Measurements from ENCODE around the gene BTBD9. TPM values are rescaled to one million over a fixed set of nuclear protein-coding genes. Genes with fewer than 3 reads are reported as not detected.
A peak's percentile ranks its signal among the peaks of the same experiment; 100 is the strongest.

BTBD9 gene
- total RNA-seq, 1 experiment from 2014 or later, result 4.3 TPM

DNA sequence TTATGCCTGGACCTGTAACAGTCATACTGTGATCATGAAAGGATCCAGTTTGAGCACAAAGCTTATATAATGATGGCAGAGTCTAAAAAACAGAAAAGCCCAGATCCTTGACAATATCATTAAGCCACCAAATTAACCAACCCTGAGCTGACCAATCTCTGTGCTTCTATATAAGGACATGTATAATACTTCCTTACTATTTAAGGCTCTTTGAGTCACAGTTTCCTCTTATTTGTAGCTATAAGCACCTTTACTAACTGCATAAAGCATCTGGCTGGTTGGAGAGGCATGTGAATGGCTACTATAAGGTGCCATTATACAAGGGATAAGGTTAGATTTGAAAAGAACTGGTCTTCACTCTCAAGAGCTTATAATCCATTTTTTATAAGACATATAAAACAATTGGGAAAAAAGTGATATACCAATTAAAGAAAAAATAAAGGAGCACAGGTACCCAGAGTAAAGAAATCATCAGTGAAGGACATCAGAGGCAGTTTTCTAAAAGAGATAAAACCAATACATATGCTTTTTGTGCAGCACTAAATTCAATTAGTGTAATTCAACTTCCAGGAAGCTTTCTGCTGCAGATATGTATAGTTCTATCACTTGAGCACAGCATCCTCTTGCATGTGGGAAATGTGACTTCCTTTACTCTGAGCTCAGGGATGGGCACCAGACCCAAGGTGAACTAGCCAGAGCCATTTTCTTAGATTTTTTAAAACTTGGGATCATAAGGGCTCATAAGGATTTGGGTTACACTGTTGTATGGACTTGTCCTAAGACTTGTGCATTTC, 121.0 kb downstream of the BTBD9 start:
- ATAC-seq, result no peak
- Histone ChIP-seq H3K36me3 (ENCODE audit: low read depth, low read length) (no peaks in the 10 kb centered on the region), H3K9me2 (replicated peaks; ENCODE audit: low read length) (no peaks in the 10 kb centered on the region), H3K4me1 (ENCODE audit: insufficient read depth, low read length) (peaks cover 2% of the 10 kb centered on the region; the same call in 1 of the 2 replicates), H4K20me1 (ENCODE audit: low read length) (no peaks in the 10 kb centered on the region), H3K79me2 (ENCODE audit: low read length) (no peaks in the 10 kb centered on the region), H2AFZ (ENCODE audit: low read length) (no peak overlapping the region), H3K4me2 (ENCODE audit: low read length) (no peak overlapping the region), H3K9me3 (ENCODE audit: low read length) (no peaks in the 10 kb centered on the region), H3K4me3 (ENCODE audit: low read length) (no peak overlapping the region), H3K27me3 (ENCODE audit: low read length) (no peaks in the 10 kb centered on the region), H3F3A (ENCODE audit: low read length, unreplicated experiment) (no peaks in the 10 kb centered on the region), H3K27ac (ENCODE audit: low read length) (no peak overlapping the region), H3K9ac (ENCODE audit: low read length) (no peak overlapping the region)
- no peak for DNase-seq
- CTCF ChIA-PET, result no interaction called here
- POLR2A ChIA-PET (ENCODE audit: unreplicated experiment), result no interaction called here
- BruUV-seq (replicated peaks), result no TSS peak
- intact Hi-C loops (cut with micrococcal nuclease), result no loop called here
- TF ChIP-seq, protein P1, sequence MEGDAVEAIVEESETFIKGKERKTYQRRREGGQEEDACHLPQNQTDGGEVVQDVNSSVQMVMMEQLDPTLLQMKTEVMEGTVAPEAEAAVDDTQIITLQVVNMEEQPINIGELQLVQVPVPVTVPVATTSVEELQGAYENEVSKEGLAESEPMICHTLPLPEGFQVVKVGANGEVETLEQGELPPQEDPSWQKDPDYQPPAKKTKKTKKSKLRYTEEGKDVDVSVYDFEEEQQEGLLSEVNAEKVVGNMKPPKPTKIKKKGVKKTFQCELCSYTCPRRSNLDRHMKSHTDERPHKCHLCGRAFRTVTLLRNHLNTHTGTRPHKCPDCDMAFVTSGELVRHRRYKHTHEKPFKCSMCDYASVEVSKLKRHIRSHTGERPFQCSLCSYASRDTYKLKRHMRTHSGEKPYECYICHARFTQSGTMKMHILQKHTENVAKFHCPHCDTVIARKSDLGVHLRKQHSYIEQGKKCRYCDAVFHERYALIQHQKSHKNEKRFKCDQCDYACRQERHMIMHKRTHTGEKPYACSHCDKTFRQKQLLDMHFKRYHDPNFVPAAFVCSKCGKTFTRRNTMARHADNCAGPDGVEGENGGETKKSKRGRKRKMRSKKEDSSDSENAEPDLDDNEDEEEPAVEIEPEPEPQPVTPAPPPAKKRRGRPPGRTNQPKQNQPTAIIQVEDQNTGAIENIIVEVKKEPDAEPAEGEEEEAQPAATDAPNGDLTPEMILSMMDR (conservative IDR thresholded peaks at IDR 0.05; ENCODE audit: low read depth, low read length), result no peak
- TF ChIP-seq EZH2 (IDR thresholded peaks at IDR 0.05; ENCODE audit: low read length, unreplicated experiment) (no peak), EZH2phosphoT487 (IDR thresholded peaks at IDR 0.05; ENCODE audit: borderline replicate concordance, low read length) (no peak)

DNA sequence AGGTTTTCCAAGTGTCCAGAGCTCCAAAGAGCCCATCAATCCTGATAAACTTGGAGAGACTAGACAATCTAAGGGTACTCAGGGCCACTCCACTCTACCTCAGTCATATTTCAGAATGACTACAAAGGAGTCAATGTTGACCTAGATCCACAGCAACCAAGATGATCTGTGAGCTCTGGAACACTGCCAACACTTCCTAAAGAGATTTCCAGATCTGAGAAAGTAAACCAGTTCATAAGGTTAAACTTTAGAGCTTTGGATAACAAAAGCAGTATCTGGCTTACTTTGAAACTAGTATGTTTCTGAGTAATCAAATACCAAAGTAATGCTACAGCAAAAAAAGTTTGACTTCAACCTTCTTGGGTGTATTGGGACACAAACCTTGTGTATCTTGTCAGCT, 122.7 kb downstream of the BTBD9 start:
- Histone ChIP-seq H3K36me3 (ENCODE audit: low read depth, low read length) (no peaks in the 10 kb centered on the region), H2AFZ (ENCODE audit: low read length) (no peak overlapping the region), H3K4me1 (ENCODE audit: insufficient read depth, low read length) (no peaks in the 10 kb centered on the region), H3K9me2 (replicated peaks; ENCODE audit: low read length) (no peaks in the 10 kb centered on the region), H3K4me3 (ENCODE audit: low read length) (no peak overlapping the region), H3K79me2 (ENCODE audit: low read length) (no peaks in the 10 kb centered on the region), H3K4me2 (ENCODE audit: low read length) (no peak overlapping the region), H4K20me1 (ENCODE audit: low read length) (no peaks in the 10 kb centered on the region), H3K9ac (ENCODE audit: low read length) (no peak overlapping the region), H3K27me3 (ENCODE audit: low read length) (no peaks in the 10 kb centered on the region), H3K27ac (ENCODE audit: low read length) (no peak overlapping the region), H3K9me3 (ENCODE audit: low read length) (no peaks in the 10 kb centered on the region), H3F3A (ENCODE audit: low read length, unreplicated experiment) (no peaks in the 10 kb centered on the region)
- intact Hi-C loops (cut with micrococcal nuclease), result no loop called here
- ATAC-seq, result no peak
- ChIA-PET POLR2A (ENCODE audit: unreplicated experiment) (no interaction called here), CTCF (no interaction called here)
- no TSS peak for BruUV-seq (replicated peaks)
- TF ChIP-seq EZH2 (IDR thresholded peaks at IDR 0.05; ENCODE audit: low read length, unreplicated experiment) (no peak), EZH2phosphoT487 (IDR thresholded peaks at IDR 0.05; ENCODE audit: borderline replicate concordance, low read length) (no peak)
- TF ChIP-seq, protein P1 (conservative IDR thresholded peaks at IDR 0.05; ENCODE audit: low read depth, low read length), result no peak
- peak; percentile 23 for DNase-seq

DNA sequence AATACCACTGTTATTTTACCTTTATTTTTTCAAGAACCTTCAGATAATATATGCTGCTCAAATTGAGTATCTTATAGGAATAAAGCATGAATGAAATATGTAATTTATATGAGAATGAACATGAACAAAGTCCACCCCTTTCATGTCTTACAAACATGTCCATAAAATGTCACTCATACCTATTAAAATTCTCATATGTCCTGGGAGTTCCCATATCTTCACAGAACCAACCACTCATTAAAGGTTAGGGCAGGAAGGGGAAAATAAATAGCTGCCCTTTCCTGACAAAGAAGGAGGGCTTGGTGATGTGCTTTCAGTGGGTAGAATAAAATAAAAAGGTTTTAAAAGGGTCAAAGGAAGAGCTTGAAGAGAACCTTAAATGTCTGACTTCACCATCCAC, 125.3 kb downstream of the BTBD9 start:
- TF ChIP-seq EZH2phosphoT487 (IDR thresholded peaks at IDR 0.05; ENCODE audit: borderline replicate concordance, low read length) (no peak), EZH2 (IDR thresholded peaks at IDR 0.05; ENCODE audit: low read length, unreplicated experiment) (no peak)
- TF ChIP-seq, protein P1 (conservative IDR thresholded peaks at IDR 0.05; ENCODE audit: low read depth, low read length), result no peak
- Histone ChIP-seq H3F3A (ENCODE audit: low read length, unreplicated experiment) (peaks cover under 1% of the 10 kb centered on the region), H3K4me3 (ENCODE audit: low read length) (no peak overlapping the region), H3K27me3 (ENCODE audit: low read length) (no peaks in the 10 kb centered on the region), H3K9ac (ENCODE audit: low read length) (no peak overlapping the region), H2AFZ (ENCODE audit: low read length) (no peak overlapping the region), H3K79me2 (ENCODE audit: low read length) (no peaks in the 10 kb centered on the region), H3K4me1 (ENCODE audit: insufficient read depth, low read length) (peaks cover 17% of the 10 kb centered on the region), H3K27ac (ENCODE audit: low read length) (no peak overlapping the region), H3K4me2 (ENCODE audit: low read length) (no peak overlapping the region), H4K20me1 (ENCODE audit: low read length) (no peaks in the 10 kb centered on the region), H3K9me3 (ENCODE audit: low read length) (no peaks in the 10 kb centered on the region), H3K36me3 (ENCODE audit: low read depth, low read length) (no peaks in the 10 kb centered on the region), H3K9me2 (replicated peaks; ENCODE audit: low read length) (no peaks in the 10 kb centered on the region)
- no peak for DNase-seq
- ATAC-seq, result no peak
- ChIA-PET CTCF (no interaction called here), POLR2A (ENCODE audit: unreplicated experiment) (no interaction called here)
- intact Hi-C loops (cut with micrococcal nuclease), result loop anchor here (5.0 kb wide), 1 partner anchor 158 kb away; no protein-coding TSS in a partner anchor
- no TSS peak for BruUV-seq (replicated peaks)

Data from PC-3 (cell line).